Heart left ventricle (tissue), 16 donors: ENCODE data around the gene MPO. TPM values are rescaled to one million over a fixed set of nuclear protein-coding genes. Genes with fewer than 3 reads are reported as not detected.

Experiments used
- ATAC-seq, 4 donors: fragments of 200-7000 bp; cut with Tn5 transposase; one replicate each; pipeline ENCODE4 v1.9.1; 2020 to 2022; ENCODE audit warnings: moderate library complexity in 4 of 4, mild to moderate bottlenecking in 3 of 4, moderate number of reproducible peaks in 1 of 4
- DNase-seq, 5 donors: peaks; one replicate each; pipeline ENCODE4 v3.0.0-alpha.2; 2020
- H3K27ac ChIP-seq, 12 donors: fragments of 200-600 bp; sonication (generic) in 4 of 12; one replicate each; pipeline versions ENCODE4 v1.5.0 to v1.8.0; 2016 to 2022; ENCODE audit warnings: mild to moderate bottlenecking in 2 of 12
- H3K27me3 ChIP-seq, 9 donors: fragments of 200-600 bp; sonication (generic) in 2 of 9; one replicate each; pipeline versions ENCODE4 v1.5.1 to v1.8.0; 2016 to 2022; ENCODE audit warnings: mild to moderate bottlenecking in 3 of 9
- H3K36me3 ChIP-seq, 9 donors: fragments of 200-600 bp; sonication (generic) in 2 of 9; one replicate each; pipeline versions ENCODE4 v1.5.0 to v1.8.0; 2018 to 2022; ENCODE audit warnings: mild to moderate bottlenecking in 2 of 9
- H3K4me1 ChIP-seq, 12 donors: fragments of 200-600 bp; sonication (generic) in 4 of 12; one replicate each; pipeline versions ENCODE4 v1.5.0 to v1.8.0; 2016 to 2022; ENCODE audit warnings: mild to moderate bottlenecking in 3 of 12
- H3K4me3 ChIP-seq, 12 donors: fragments of 200-600 bp; sonication (generic) in 4 of 12; one replicate each; pipeline versions ENCODE4 v1.5.0 to v1.8.0; 2017 to 2022; ENCODE audit warnings: mild to moderate bottlenecking in 9 of 12, moderate library complexity in 4 of 12
- H3K9me3 ChIP-seq, 12 donors: fragments of 200-600 bp; sonication (generic) in 4 of 12; one replicate each; pipeline versions ENCODE4 v1.5.0 to v1.8.0; 2016 to 2022; ENCODE audit warnings: mild to moderate bottlenecking in 1 of 12
- CTCF ChIP-seq, 12 donors: fragments of 200-600 bp; sonication (generic) in 4 of 12; IDR thresholded peaks; one replicate each; pipeline versions ENCODE4 v1.5.0 to v1.8.0; 2018 to 2022; ENCODE audit warnings: antibody characterized with exemption in 12 of 12, mild to moderate bottlenecking in 5 of 12
- POLR2A ChIP-seq, 2 donors: fragments of 450-650 bp; IDR thresholded peaks; one replicate each; pipeline ENCODE4 v1.6.1; 2017; ENCODE audit warnings: antibody characterized with exemption in 2 of 2, mild to moderate bottlenecking in 2 of 2, moderate library complexity in 2 of 2
- whole genome bisulfite sequencing, 4 donors: extraction: QIAGEN DNeasy Blood & Tissue Kit in 2 of 4; methylation state at CpG; one replicate each; pipeline versions ENCODE4 v1.1.5 to v1.1.7; 2013 to 2018; 5-methylcytosine and 5-hydroxymethylcytosine counted together
- intact Hi-C, 10 donors: fragments of 100-400 bp; cut with DNase I; formaldehyde crosslinking; loops; one replicate each; pipeline versions ENCODE4 v1.11.1 to v1.14.2; 2022
- polyA plus RNA-seq, 2 donors: library from polyadenylated mRNA; stranded (reverse); fragments of 200-250 nt; gene quantifications; one replicate each; pipeline ENCODE4 v1.2.3, GENCODE V29; 2013
- total RNA-seq, 9 donors: library from RNA; depleted of rRNA in 2 of 9; stranded (reverse); fragments of >200 nt in 2 of 9; fragmentation: NEBNext Ultra II Directional in 3 of 9; extraction: Animal tissue kit (Norgen Biotek cat#: 25700) in 3 of 9; gene quantifications; one replicate each; pipeline versions ENCODE4 v1.1.0 to v1.2.4, GENCODE V29; 2016 to 2023
- donor health status: ischemic (EF 13 %, LVEDD 7.1; RV severe dilation, severe dysfunction).
- donor health status: healthy with polysubstance abuse.
- donor health status: DM: no; HTN: yes; CAD: no.
- donor health status: DM: no; HTN: no; CAD: no.
- donor health status: ischemic (EF 25% LVEDD 6.9; RV normal size, moderate dysfunction).
- donor health status: ischemic (EF 25% LVEDD 5.7; RV mildly dilated, moderate dysfunction).
- donor health status: healthy.
- donor health status: DM: yes; HTN: yes; CAD: no.
- donor health status: ischemic (EF 35%, LVEDD 5.7; RV mildly dilated, moderate dysfunction).
- donor health status: nonischemic (EF 11% LVEDD 7.7; RV severe dilation, severe dysfunction).
- donor health status: DM: yes; HTN: yes; CAD: no.
- donor health status: PGD.
- donor health status: ischemic (EF 29% LVEDD 5.4; RV normal size, mild dysfunction).
- donor health status: nonischemic (EF 23%, LVEDD 6.1; RV moderate dilation, normal function).

Gene MPO
- total and polyA plus RNA-seq, 11 donors = 0.11 to 2.8 (median 0.31) TPM; not detected in 4

GRCh38 chr17:58321571-58322525 is 41.1 kb upstream of the MPO start:
- no peak for TF ChIP-seq CTCF (IDR thresholded peaks at IDR 0.05)
- TF ChIP-seq POLR2A (IDR thresholded peaks at IDR 0.05) = no peak
- WGBS, 4 donors = 83 to 88% (median 84%) methylated on average over 18 of the region's 18 CpGs
- DNase-seq (peak in 3 of 5 donors; percentile 2 to 39 (median 18)), ATAC-seq (no peak)
- H3K27me3 ChIP-seq = peaks cover 0 to 17% (median 0%) of the 10 kb centered on the region in 9 donors
- intact Hi-C loops = loop anchor here in 3 of 10 donors (10.0 kb wide), 1 partner anchor 93 kb away; the partner anchor contains the start of gene RNF43 (in 3 of the 3)
- H3K4me1 ChIP-seq = peaks cover 0 to 15% (median 0%) of the 10 kb centered on the region in 12 donors
- peaks cover 0 to 4% (median 0%) of the 10 kb centered on the region in 9 donors for H3K36me3 ChIP-seq
- H3K4me3 ChIP-seq = no peak overlapping the region
- no peak overlapping the region for H3K27ac ChIP-seq
- H3K9me3 ChIP-seq = no peaks in the 10 kb centered on the region

- WGBS, 4 donors = 85 to 89% (median 86%) methylated on average over 9 of the region's 9 CpGs
- TF ChIP-seq POLR2A (IDR thresholded peaks at IDR 0.05) = no peak
- no peak for TF ChIP-seq CTCF (IDR thresholded peaks at IDR 0.05)
- Histone ChIP-seq H3K27me3 (peaks cover 0 to 17% (median 0%) of the 10 kb centered on the region in 9 donors), H3K4me1 (peaks cover 0 to 15% (median 0%) of the 10 kb centered on the region in 12 donors), H3K27ac (no peak overlapping the region), H3K4me3 (no peak overlapping the region), H3K9me3 (no peaks in the 10 kb centered on the region), H3K36me3 (peaks cover 0 to 4% (median 0%) of the 10 kb centered on the region in 9 donors)
- DNase-seq (no peak), ATAC-seq (no peak)
- intact Hi-C loops = loop anchor here in 3 of 10 donors (10.0 kb wide), 1 partner anchor 94 kb away; the partner anchor contains the start of gene RNF43 (in 3 of the 3)
Observed at GRCh38 chr17:58320570-58321323, 40.0 kb upstream of the MPO start.

GRCh38 chr17:58320163-58320558 is 39.4 kb upstream of the MPO start:
- DNase-seq = peak in 1 of 5 donors; percentile 10

More at GRCh38 chr17:58320163-58320558, 39.4 kb upstream of the MPO start:
- Histone ChIP-seq H3K4me3 (no peak overlapping the region), H3K4me1 (peaks cover 0 to 15% (median 0%) of the 10 kb centered on the region in 12 donors), H3K36me3 (peaks cover 0 to 4% (median 0%) of the 10 kb centered on the region in 9 donors), H3K9me3 (no peaks in the 10 kb centered on the region), H3K27ac (no peak overlapping the region), H3K27me3 (peaks cover 0 to 12% (median 0%) of the 10 kb centered on the region in 9 donors)
- WGBS, 4 donors = 91 to 95% (median 93%) methylated on average over 7 of the region's 7 CpGs
- intact Hi-C loops = loop anchor here in 3 of 10 donors (10.0 kb wide), 1 partner anchor 95 kb away; the partner anchor contains the start of gene RNF43 (in 3 of the 3)
- ATAC-seq = no peak
- TF ChIP-seq CTCF (IDR thresholded peaks at IDR 0.05) (no peak), POLR2A (IDR thresholded peaks at IDR 0.05) (no peak)
